ENCODE measurements around the gene MPST. TPM values are rescaled to one million over a fixed set of nuclear protein-coding genes. Genes with fewer than 3 reads are reported as not detected.

Gene MPST
- total RNA-seq, 1 donor from 2014 or later = 101 TPM

- peaks cover 27% of the 10 kb centered on the region for H3K27me3 Mint-ChIP-seq
Observed at GRCh38 chr22:37065180-37065579, 45.6 kb downstream of the MPST start.

DNA sequence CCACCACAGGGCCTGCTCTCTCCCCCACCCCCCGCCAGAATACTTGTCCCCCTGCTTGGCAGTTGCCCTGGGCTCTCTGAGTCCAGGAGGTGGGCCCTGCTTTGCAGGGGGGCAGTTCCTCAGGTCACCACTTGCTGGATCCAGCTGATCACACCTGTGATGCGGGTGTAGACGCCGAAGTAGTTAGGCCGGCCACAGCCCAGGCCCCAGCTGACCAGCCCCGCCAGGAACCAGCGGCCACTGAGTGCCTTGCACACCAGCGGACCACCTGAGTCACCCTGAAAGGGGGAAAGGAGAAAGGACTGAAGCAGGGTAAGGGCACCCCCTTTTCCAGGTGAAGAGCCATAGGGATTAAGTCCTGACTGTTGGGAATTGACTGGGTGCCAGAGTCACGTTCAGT, 46.4 kb downstream of the MPST start:
- TF ChIP-seq CTCF (IDR thresholded peaks at IDR 0.05; ENCODE audit: unreplicated experiment) = no peak
- Mint-ChIP-seq H3K4me1 (ENCODE audit: low read depth) (peaks cover 3% of the 10 kb centered on the region), H3K36me3 (ENCODE audit: insufficient read depth) (no peaks in the 10 kb centered on the region), H3K27ac (no peak overlapping the region), H3K4me3 (ENCODE audit: low read depth) (no peak overlapping the region), H3K27me3 (peaks cover 27% of the 10 kb centered on the region), H3K9me3 (ENCODE audit: low read depth) (no peaks in the 10 kb centered on the region)
- no peak for DNase-seq (ENCODE audit: low spot score, unreplicated experiment)

More at GRCh38 chr22:37065180-37065579, 45.6 kb downstream of the MPST start:
- Mint-ChIP-seq H3K36me3 (ENCODE audit: insufficient read depth) (no peaks in the 10 kb centered on the region), H3K4me1 (ENCODE audit: low read depth) (peaks cover 3% of the 10 kb centered on the region), H3K4me3 (ENCODE audit: low read depth) (no peak overlapping the region), H3K9me3 (ENCODE audit: low read depth) (no peaks in the 10 kb centered on the region), H3K27ac (no peak overlapping the region)
- no peak for TF ChIP-seq CTCF (IDR thresholded peaks at IDR 0.05; ENCODE audit: unreplicated experiment)
- DNase-seq (ENCODE audit: low spot score, unreplicated experiment) = no peak

DNA sequence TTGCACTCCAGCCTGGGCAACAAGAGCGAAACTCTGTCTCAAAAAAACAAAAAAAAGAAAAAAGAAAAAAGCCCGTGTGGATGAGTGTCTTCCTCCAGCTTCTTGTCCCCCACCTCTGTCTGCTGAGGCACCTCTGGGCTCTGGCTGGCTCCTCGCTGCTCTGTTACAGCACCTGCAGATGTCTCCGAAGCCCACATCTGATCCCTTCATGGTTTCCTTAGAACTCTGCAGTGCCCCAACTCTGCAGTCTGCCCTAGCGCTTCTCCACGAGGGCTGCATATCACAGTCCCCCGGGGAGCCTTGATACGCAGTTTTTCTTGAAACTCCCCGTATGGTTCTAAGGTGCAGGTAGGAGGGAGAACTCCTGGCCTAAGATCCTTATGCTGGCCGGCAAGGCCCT, 47.9 kb downstream of the MPST start:
- DNase-seq (ENCODE audit: low spot score, unreplicated experiment) = no peak
- Mint-ChIP-seq H3K36me3 (ENCODE audit: insufficient read depth) (no peaks in the 10 kb centered on the region), H3K9me3 (ENCODE audit: low read depth) (no peaks in the 10 kb centered on the region), H3K27me3 (peaks cover 27% of the 10 kb centered on the region), H3K4me1 (ENCODE audit: low read depth) (peaks cover 3% of the 10 kb centered on the region), H3K27ac (no peak overlapping the region), H3K4me3 (ENCODE audit: low read depth) (no peak overlapping the region)
- TF ChIP-seq CTCF (IDR thresholded peaks at IDR 0.05; ENCODE audit: unreplicated experiment) = no peak

DNA sequence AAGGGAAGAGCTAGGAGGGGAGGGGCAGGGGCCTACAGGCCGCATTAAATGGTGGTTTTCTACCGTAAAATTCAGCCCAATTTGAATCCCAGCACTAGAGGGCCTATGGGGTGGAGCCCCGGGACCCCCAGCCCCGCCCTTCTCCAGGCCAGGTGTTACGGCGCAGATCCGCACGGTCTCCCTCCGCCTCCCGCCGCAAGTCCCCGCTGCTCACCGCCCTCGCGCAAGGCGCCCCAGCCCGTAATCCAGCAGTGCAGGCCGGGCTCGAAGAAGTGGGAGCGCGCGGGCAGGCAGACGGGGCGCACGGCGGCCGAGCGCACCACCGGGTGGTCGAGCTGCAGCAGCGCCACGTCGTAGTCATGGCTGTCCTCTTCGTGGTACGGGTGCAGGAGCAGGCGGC, 49.3 kb downstream of the MPST start:
- H3K36me3 Mint-ChIP-seq (ENCODE audit: insufficient read depth) = no peaks in the 10 kb centered on the region
- peak; percentile 26 for DNase-seq (ENCODE audit: low spot score, unreplicated experiment)
- H3K27me3 Mint-ChIP-seq = peaks cover 27% of the 10 kb centered on the region
- H3K9me3 Mint-ChIP-seq (ENCODE audit: low read depth) = no peaks in the 10 kb centered on the region
- no peak overlapping the region for H3K4me3 Mint-ChIP-seq (ENCODE audit: low read depth)
- H3K4me1 Mint-ChIP-seq (ENCODE audit: low read depth) = peaks cover 3% of the 10 kb centered on the region
- H3K27ac Mint-ChIP-seq = no peak overlapping the region
- TF ChIP-seq CTCF (IDR thresholded peaks at IDR 0.05; ENCODE audit: unreplicated experiment) = no peak

- Mint-ChIP-seq H3K4me3 (ENCODE audit: low read depth) (no peak overlapping the region), H3K27ac (no peak overlapping the region), H3K36me3 (ENCODE audit: insufficient read depth) (no peaks in the 10 kb centered on the region), H3K27me3 (peaks cover 29% of the 10 kb centered on the region), H3K9me3 (ENCODE audit: low read depth) (no peaks in the 10 kb centered on the region), H3K4me1 (ENCODE audit: low read depth) (peaks cover 3% of the 10 kb centered on the region)
- no peak for DNase-seq (ENCODE audit: low spot score, unreplicated experiment)
- TF ChIP-seq CTCF (IDR thresholded peaks at IDR 0.05; ENCODE audit: unreplicated experiment) = no peak
Observed at GRCh38 chr22:37069319-37069718, 49.8 kb downstream of the MPST start.
